ENCODE results near the gene AMOT. TPM values are rescaled to one million over a fixed set of nuclear protein-coding genes. Genes with fewer than 3 reads are reported as not detected.

AMOT gene
- total RNA-seq, 2 experiments from 2014 or later, result 0.28 to 0.35 TPM

GRCh38 chrX:112832481-112833095 lies 8.0 kb downstream of the AMOT start:
- no peaks in the 10 kb centered on the region for H3K27me3 Mint-ChIP-seq
- POLR2A ChIA-PET, result no interaction called here
- H3K27ac Mint-ChIP-seq, result no peak overlapping the region
- H3K9me3 Mint-ChIP-seq, result no peaks in the 10 kb centered on the region
- no peak for DNase-seq
- H3K4me1 Mint-ChIP-seq, result no peaks in the 10 kb centered on the region
- no peaks in the 10 kb centered on the region for H3K36me3 Mint-ChIP-seq (ENCODE audit: low read depth)
- no peak overlapping the region for H3K4me3 Mint-ChIP-seq
- CTCF ChIA-PET, result no interaction called here

DNA sequence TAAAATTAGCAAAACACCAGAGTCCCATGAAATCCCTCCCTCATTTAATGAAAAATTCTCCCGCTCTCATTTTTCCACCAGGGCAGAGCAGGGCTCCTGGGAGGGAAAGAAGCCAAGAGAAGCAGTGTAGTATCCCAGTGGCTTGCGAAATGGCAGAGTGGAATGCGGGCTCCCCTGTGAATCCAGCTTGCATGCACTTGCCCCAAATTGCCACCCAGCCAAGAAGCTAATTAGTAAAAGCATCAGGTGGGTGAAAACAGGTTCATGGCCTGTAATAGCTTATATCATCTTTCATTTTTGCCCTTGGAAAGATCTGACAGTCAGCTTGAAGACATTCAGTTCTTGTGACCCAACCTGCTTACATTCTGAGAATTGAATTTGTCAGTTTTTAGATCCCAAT lies 10.1 kb downstream of the AMOT start:
- no peaks in the 10 kb centered on the region for H3K9me3 Mint-ChIP-seq
- ChIA-PET POLR2A (no interaction called here), CTCF (no interaction called here)
- no peaks in the 10 kb centered on the region for H3K4me1 Mint-ChIP-seq
- no peak overlapping the region for H3K4me3 Mint-ChIP-seq
- H3K27me3 Mint-ChIP-seq, result no peaks in the 10 kb centered on the region
- H3K36me3 Mint-ChIP-seq (ENCODE audit: low read depth), result no peaks in the 10 kb centered on the region
- H3K27ac Mint-ChIP-seq, result no peak overlapping the region
- no peak for DNase-seq

DNA sequence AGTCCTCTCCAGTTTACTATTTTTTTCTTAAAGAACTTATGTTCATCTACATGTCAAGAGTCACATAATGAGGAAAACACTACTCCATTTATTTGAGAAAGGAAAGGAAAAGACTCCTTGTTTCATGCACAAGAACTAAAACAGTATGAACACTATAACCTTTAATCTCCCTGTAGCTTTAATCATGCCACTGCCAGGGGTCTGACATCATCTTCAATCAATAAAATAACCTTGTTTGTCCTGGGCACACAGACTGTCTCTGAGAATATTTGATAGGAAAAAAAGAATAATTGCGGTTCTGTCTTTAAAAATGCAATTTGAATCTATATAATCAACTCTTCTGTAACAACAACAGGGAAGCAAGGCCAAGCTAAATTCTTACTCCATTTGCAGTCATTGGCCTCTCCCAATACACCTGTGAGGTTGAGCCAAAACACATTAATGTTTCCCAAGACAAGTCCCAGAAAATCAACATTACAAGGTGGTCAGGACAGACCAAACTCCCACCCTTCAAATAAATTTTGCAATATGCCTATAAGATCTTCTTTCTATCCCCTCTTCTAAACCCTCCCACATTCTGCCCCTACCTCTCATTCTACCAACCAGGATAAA lies 13.2 kb downstream of the AMOT start:
- no peaks in the 10 kb centered on the region for H3K4me1 Mint-ChIP-seq
- no peaks in the 10 kb centered on the region for H3K9me3 Mint-ChIP-seq
- DNase-seq, result no peak
- no peaks in the 10 kb centered on the region for H3K36me3 Mint-ChIP-seq (ENCODE audit: low read depth)
- CTCF ChIA-PET, result no interaction called here
- H3K27me3 Mint-ChIP-seq, result no peaks in the 10 kb centered on the region
- no peak overlapping the region for H3K4me3 Mint-ChIP-seq
- no peak overlapping the region for H3K27ac Mint-ChIP-seq
- POLR2A ChIA-PET, result no interaction called here

DNA sequence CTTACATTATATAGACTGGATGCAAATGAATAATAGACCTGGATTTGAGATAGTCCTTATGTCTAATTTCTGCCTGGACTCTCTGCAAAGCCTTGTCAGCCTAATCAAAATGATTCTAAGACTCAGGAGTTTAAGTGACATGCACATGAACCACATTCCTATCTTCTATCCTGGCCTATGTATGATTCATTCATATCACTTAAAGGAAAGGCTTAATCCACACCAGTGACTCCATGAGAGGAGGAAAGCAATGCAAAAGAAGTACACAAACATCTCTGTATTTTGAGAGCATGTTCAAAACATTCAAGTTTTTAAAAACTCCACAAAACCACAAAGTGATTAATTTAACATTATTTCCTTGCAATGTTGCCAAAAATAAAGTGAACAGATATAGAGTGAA lies 14.6 kb downstream of the AMOT start:
- POLR2A ChIA-PET, result no interaction called here
- no peaks in the 10 kb centered on the region for H3K36me3 Mint-ChIP-seq (ENCODE audit: low read depth)
- H3K27ac Mint-ChIP-seq, result no peak overlapping the region
- no peaks in the 10 kb centered on the region for H3K4me1 Mint-ChIP-seq
- H3K4me3 Mint-ChIP-seq, result no peak overlapping the region
- no peaks in the 10 kb centered on the region for H3K9me3 Mint-ChIP-seq
- no peaks in the 10 kb centered on the region for H3K27me3 Mint-ChIP-seq
- CTCF ChIA-PET, result no interaction called here
- DNase-seq, result no peak

GRCh38 chrX:112822892-112823291 lies 17.7 kb downstream of the AMOT start:
- Mint-ChIP-seq H3K4me1 (peaks cover 6% of the 10 kb centered on the region), H3K36me3 (ENCODE audit: low read depth) (no peaks in the 10 kb centered on the region), H3K27me3 (no peaks in the 10 kb centered on the region), H3K27ac (no peak overlapping the region), H3K9me3 (no peaks in the 10 kb centered on the region), H3K4me3 (no peak overlapping the region)
- no peak for DNase-seq
- ChIA-PET POLR2A (no interaction called here), CTCF (no interaction called here)

- no peaks in the 10 kb centered on the region for H3K9me3 Mint-ChIP-seq
Observed at GRCh38 chrX:112820364-112821268, 20.0 kb downstream of the AMOT start.

GRCh38 chrX:112819813-112820212 lies 20.8 kb downstream of the AMOT start:
- no peak overlapping the region for H3K4me3 Mint-ChIP-seq
- no peaks in the 10 kb centered on the region for H3K36me3 Mint-ChIP-seq (ENCODE audit: low read depth)
- DNase-seq, result no peak
- H3K4me1 Mint-ChIP-seq, result peaks cover 6% of the 10 kb centered on the region
- ChIA-PET CTCF (no interaction called here), POLR2A (no interaction called here)
- H3K9me3 Mint-ChIP-seq, result no peaks in the 10 kb centered on the region
- H3K27ac Mint-ChIP-seq, result no peak overlapping the region
- H3K27me3 Mint-ChIP-seq, result no peaks in the 10 kb centered on the region

More at GRCh38 chrX:112820364-112821268, 20.0 kb downstream of the AMOT start:
- no peak overlapping the region for H3K4me3 Mint-ChIP-seq
- H3K27me3 Mint-ChIP-seq, result no peaks in the 10 kb centered on the region
- H3K27ac Mint-ChIP-seq, result no peak overlapping the region
- no peak for DNase-seq
- H3K4me1 Mint-ChIP-seq, result peaks cover 6% of the 10 kb centered on the region
- no peaks in the 10 kb centered on the region for H3K36me3 Mint-ChIP-seq (ENCODE audit: low read depth)
- POLR2A ChIA-PET, result no interaction called here
- CTCF ChIA-PET, result no interaction called here

DNA sequence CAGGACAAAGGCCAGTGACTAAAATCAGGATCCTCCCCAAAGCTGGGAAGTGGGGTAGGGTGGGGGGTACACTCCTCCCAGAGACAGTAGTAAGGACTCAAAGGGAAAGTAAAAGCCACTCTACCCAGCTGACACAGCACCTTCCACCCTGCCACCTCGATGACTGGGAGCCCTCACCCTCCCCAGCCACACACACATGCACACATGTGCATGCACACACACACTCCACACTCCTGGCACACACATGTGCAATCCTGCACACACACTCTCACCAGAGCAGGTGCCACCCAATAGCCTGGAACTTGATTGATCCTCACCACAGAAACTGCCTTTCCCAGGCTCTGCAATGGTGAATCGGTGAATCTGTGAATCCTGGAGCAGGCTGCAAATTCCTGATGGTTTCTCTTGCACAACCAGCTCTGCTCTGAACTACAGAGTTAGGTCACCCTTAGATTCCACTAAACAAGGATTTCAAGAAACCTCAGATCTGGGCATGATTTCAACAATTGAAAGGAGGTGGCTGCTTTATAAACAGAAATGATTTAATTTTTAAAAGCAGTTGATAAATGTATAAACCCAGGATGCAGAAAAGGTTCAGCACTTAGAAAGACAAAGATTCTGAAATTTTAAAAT lies 21.5 kb downstream of the AMOT start:
- CTCF ChIA-PET, result no interaction called here
- no peak overlapping the region for H3K27ac Mint-ChIP-seq
- no peaks in the 10 kb centered on the region for H3K36me3 Mint-ChIP-seq (ENCODE audit: low read depth)
- H3K4me3 Mint-ChIP-seq, result no peak overlapping the region
- H3K27me3 Mint-ChIP-seq, result no peaks in the 10 kb centered on the region
- H3K9me3 Mint-ChIP-seq, result no peaks in the 10 kb centered on the region
- POLR2A ChIA-PET, result no interaction called here
- DNase-seq, result no peak
- peaks cover 6% of the 10 kb centered on the region for H3K4me1 Mint-ChIP-seq

- H3K36me3 Mint-ChIP-seq (ENCODE audit: low read depth), result no peaks in the 10 kb centered on the region
- H3K27me3 Mint-ChIP-seq, result no peaks in the 10 kb centered on the region
- ChIA-PET POLR2A (no interaction called here), CTCF (no interaction called here)
- H3K27ac Mint-ChIP-seq, result no peak overlapping the region
- no peak for DNase-seq
- H3K9me3 Mint-ChIP-seq, result no peaks in the 10 kb centered on the region
- H3K4me3 Mint-ChIP-seq, result no peak overlapping the region
- peaks cover 6% of the 10 kb centered on the region for H3K4me1 Mint-ChIP-seq
Observed at GRCh38 chrX:112818114-112819007, 22.3 kb downstream of the AMOT start.

DNA sequence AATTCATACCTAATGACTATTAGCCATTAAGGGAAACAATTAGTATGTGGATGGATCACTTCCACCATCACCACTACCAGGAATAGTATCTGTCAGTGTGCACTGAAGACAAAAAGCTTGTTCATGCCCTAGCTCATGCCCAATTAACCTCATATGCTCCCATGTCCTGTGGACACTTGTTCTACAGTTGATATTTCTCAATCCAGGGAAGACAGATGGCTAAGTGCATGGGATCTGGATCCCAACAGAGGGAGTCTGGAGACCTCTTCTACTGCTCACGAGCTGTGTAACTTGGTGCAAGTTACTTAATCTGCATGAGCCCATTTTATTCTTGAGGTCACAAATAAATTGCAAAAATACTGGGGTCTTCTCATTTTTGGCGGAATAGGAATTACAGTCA lies 23.7 kb downstream of the AMOT start:
- no peaks in the 10 kb centered on the region for H3K27me3 Mint-ChIP-seq
- CTCF ChIA-PET, result no interaction called here

DNA sequence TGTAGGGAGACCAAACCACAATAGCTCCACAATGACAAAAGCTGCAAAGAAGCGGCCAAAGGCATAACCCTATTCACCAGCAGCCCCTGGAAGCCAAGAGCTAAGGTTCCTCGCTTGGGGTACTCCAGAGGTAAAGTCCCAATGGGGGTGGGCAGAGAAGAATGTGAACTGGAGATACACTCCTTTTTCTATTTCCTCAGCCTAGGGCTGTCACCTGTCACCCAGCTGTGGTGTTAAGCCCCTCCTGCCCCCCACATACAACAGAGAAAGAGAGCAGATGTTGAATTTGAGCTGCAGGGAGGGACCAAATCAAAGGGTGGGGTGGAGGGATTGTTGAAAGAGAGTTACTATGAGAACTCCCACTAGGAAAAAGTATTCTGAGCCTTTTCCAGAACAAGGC lies 26.1 kb downstream of the AMOT start:
- no peak for DNase-seq
- Mint-ChIP-seq H3K27ac (no peak overlapping the region), H3K27me3 (no peaks in the 10 kb centered on the region), H3K4me3 (no peak overlapping the region), H3K4me1 (no peaks in the 10 kb centered on the region), H3K36me3 (ENCODE audit: low read depth) (no peaks in the 10 kb centered on the region), H3K9me3 (no peaks in the 10 kb centered on the region)
- ChIA-PET POLR2A (no interaction called here), CTCF (no interaction called here)

More for the DNA sequence above, 23.7 kb downstream of the AMOT start:
- Mint-ChIP-seq H3K9me3 (no peaks in the 10 kb centered on the region), H3K4me3 (no peak overlapping the region), H3K27ac (no peak overlapping the region), H3K4me1 (peaks cover 6% of the 10 kb centered on the region), H3K36me3 (ENCODE audit: low read depth) (no peaks in the 10 kb centered on the region)
- POLR2A ChIA-PET, result no interaction called here
- no peak for DNase-seq

GRCh38 chrX:112812741-112813140 lies 27.9 kb downstream of the AMOT start:
- H3K4me3 Mint-ChIP-seq, result no peak overlapping the region
- no peaks in the 10 kb centered on the region for H3K27me3 Mint-ChIP-seq
- no peaks in the 10 kb centered on the region for H3K9me3 Mint-ChIP-seq
- ChIA-PET CTCF (no interaction called here), POLR2A (no interaction called here)
- no peaks in the 10 kb centered on the region for H3K4me1 Mint-ChIP-seq
- no peak overlapping the region for H3K27ac Mint-ChIP-seq
- DNase-seq, result no peak
- no peaks in the 10 kb centered on the region for H3K36me3 Mint-ChIP-seq (ENCODE audit: low read depth)
